NCI-H2196 (cell line): Measurements from ENCODE around the gene GDF7.
"Not testable (repeated sequence)": the region's sequence is repeated elsewhere in the genome, so short reads cannot be mapped to it uniquely, and the experiment has no call there.

Source experiments
- DNase-seq: peaks from one replicate; lab custom pipeline; 2025; ENCODE audit not compliant: unreplicated experiment; lab: John Stamatoyannopoulos, UW

GDF7 gene

DNA sequence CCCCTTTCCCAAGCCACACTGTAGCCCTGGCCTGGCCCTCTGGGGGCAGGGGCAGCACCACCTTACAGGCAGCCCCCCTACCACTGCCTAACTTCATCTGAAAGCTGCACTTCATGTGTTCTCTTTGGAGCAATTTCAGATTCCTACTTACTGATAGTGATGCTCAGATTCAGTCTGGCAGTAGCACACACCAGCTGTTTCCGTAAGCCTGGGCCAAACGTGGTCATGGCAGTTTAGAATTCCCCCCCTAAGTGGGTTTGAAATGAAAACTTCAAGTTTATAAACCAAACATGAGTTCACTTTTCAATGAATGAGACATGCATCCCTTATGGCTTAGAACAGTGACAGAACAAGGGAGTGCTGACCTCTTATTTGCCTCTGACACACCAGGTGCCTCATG lies 29.4 kb downstream of the GDF7 start:
- no peak for DNase-seq

DNA sequence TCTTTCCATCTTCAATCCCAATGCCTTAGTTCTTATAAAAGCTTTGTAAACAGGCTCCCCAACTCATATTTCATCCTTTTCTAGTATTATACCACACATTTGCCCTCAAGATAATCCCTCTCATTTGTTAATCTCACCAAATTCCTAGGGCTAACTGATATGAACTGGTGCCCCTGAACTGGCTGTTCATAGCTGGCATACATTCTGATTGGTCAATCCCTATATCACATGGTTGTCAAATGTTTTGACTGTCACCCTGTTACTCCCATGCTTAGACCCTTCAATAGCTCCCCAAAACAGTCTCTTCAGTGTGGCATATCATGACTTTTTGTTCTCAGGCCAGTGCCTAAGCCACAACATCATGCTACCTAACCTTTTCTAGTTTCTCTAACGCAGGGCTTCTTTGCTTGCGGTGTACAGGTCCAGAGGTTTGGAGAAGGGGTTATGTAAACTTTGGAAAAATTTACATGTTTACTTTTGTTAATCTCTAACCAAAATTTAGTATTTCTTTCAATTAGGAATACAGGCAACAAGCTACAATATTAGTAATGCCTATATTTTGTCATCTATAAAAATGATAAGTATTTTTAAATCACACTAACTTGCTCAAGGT lies 30.5 kb downstream of the GDF7 start:
- DNase-seq: no peak

DNA sequence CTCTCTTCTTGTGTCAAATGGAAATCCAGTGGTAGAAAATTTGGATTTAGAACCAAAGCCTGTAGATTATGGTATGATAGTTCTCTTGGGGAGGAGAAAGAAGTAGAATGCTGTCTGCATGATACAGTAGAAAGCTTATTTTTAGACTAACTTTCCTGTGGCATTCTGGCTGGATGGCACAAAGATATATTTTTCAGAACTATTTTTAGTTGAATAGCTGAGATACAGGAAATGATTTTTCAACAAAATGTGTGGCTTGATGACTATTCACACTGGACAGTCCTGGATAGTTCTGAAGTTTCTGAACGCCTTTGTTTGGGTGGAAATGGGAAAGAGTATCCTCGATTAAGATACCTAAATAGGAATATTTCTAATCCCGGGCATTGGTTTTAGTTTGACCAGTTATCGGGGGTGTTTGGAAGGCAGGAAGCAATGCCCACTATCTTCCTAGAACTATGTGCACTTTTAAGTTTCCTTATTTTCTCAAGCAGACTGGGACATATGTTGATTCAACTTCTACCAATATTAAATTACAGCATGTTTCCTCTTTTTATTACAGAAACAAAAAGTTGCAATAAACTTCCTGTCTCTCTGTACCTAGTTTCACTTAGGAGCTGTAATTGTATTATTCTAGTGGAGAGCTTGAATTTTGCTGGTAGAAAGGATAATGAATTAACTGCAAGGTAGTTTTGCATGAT lies 32.1 kb downstream of the GDF7 start:
- no peak for DNase-seq

DNA sequence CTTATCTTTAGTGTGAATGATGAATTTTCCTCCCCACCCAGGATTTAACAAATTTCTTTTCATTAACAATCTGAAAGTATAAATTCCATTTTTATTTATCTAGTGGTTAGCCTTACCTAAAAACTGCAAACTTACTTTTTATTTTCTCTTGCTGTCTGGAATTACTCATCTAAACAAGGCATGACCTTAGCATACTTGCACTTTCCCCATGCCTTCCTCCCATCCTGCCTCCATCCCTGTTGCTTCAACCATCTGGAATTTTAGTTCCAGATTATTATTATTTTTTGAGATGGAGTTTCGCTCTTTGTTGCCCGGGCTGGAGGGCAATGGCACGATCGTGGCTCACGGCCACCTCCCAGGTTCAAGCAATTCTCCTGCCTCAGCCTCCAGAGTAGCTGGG lies 35.6 kb downstream of the GDF7 start:
- no peak for DNase-seq

DNA sequence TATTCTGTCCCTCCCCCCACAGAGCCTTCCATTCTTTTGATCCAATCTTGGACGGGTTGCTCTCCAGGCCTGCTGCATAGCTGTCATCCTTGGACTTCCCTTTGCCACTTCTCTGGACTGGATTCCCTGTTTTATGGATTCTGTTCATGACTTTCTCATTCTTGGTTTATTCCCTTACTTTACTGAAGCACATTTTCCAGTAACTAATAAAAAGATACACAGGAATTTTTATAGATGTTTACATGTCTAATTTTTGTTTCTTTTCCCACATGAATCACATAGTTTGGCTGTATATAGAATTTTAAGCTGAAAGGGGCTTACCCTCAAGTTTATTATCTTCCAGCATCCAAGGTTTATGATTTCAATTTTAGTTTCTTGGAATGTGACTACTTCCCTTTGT lies 37.9 kb downstream of the GDF7 start:
- no peak for DNase-seq

DNA sequence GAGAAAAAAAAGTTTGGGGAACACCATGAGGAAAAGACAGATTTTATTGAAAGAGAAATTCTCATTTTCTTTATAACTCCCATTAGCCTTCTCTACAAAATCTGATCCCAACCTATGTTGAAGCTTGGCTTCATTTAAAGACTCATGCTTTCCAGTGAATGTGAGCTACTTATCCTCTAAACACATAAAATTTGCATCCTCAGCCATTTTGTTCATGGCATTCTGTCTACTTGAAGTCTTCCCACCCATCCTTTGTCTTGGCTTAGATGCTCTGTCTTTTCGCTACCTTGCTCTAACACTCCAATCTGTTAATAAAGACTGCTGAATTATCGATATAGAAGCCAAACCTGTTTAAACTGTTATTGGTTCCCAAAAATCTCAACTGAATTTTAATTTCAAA lies 39.3 kb downstream of the GDF7 start:
- DNase-seq: no peak

DNA sequence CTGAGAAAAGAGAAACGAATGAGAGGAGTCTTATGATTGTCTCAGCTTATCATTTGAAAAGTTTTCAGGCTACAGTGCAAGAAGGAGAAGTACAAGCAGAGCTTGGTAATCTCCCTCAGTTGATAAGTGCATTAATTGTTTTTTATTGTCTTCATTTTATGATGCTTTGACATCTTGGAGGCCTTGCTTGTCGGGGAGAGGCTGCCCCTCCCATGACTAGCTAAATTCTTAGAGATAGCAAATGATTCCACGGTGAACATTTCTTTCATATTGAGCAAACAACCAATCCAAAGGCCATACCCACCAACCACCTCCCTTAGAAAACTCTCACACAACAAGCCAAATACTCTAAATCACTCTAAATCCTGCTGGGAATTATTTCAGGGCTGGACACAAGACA lies 39.8 kb downstream of the GDF7 start:
- DNase-seq: no peak

DNA sequence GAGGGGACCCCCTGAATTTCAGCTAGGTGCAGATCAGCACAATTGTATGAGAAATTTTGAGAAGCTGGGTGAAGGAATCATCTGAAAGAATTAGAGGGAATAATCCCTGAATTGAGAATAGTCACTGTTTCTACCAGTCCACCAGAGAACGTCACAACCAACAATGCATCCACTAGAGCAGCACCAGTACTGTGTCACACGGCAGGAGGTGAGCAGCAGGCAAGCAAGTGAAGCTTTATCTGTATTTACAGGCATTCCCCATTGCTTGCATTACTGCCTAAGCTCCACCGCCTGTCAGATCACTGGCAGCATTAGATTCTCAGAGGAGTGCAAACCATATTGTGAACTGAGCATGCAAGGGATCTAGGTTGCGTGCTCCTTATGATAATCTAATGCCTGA lies 40.7 kb downstream of the GDF7 start:
- no peak for DNase-seq

DNA sequence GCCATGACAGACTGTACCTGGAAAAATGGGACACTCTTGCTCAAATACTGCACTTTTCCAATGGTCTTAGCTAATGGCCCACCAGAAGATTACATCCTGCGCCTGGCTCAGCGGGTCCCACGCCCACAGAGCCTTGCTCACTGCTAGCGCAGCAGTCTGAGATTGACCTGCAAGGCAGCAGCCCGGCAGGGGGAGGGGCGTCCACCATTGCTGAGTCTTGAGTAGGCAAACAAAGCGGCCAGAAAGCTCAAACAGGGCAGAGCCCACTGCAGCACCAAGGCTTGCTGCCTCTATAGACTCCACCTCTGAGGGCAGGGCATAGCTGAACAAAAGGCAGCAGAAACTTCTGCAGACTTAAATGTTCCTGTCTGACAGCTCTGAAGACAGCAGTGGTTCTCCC lies 44.7 kb downstream of the GDF7 start:
- not testable (repeated sequence) for DNase-seq

DNA sequence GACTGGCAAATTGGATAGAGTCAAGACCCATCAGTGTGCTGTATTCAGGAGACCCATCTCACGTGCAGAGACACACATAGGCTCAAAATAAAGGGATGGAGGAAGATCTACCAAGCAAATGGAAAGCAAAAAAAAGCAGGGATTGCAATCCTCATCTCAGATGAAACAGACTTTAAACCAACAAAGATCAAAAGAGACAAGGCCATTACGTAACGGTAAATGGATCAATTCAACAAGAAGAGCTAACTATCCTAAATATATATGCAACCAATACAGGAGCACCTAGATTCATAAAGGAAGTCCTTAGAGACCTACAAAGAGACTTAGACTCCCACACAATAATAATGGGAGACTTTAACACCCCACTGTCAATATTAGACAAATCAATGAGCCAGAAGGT lies 46.6 kb downstream of the GDF7 start:
- DNase-seq: not testable (repeated sequence)

DNA sequence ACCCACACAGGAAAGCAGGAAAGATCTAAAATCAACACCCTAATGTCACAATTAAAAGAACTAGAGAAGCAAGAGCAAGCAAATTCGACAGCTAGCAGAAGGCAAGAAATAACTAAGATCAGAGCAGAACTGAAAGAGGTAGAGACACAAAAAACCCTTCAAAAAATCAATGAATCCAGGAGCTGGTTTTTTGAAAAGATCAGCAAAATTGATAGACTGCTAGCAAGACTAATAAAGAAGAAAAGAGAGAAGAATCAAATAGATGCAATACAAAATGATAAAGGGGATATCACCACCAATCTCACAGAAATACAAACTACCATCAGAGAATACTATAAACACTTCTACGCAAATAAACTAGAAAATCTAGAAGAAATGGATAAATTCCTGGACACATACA lies 47.5 kb downstream of the GDF7 start:
- DNase-seq: not testable (repeated sequence)

DNA sequence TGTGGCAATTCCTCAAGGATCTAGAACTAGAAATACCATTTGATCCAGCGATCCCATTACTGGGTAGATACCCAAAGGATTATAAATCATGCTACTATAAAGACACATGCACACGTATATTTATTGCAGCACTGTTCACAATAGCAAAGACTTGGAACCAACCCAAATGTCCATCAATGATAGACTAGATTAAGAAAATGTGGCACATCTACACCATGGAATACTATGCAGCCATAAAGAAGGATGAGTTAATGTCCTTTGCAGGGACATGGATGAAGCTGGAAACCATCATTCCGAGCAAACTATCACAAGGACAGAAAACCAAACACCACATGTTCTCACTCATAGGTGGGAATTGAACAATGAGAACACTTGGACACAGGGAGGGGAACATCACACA lies 49.2 kb downstream of the GDF7 start:
- DNase-seq: not testable (repeated sequence)

DNA sequence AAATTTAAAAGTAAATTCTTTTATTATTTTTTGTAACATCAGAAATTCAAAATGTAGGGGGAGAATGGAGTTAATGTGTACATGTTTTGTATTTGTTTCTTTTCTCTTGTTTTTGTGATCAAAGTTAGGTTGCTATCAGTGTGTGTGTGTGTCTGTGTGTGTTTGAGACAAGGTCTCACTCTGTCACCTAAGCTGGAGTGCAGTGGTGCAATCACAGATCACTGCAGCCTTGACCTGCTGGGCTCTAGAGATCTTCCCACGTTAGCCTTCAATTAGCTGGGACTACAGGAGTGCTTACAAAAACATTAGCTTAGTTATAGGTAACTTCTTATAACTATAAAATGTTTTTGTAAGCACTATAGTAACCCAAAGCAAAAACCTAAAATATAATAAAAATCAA lies 50.7 kb downstream of the GDF7 start:
- no peak for DNase-seq

DNA sequence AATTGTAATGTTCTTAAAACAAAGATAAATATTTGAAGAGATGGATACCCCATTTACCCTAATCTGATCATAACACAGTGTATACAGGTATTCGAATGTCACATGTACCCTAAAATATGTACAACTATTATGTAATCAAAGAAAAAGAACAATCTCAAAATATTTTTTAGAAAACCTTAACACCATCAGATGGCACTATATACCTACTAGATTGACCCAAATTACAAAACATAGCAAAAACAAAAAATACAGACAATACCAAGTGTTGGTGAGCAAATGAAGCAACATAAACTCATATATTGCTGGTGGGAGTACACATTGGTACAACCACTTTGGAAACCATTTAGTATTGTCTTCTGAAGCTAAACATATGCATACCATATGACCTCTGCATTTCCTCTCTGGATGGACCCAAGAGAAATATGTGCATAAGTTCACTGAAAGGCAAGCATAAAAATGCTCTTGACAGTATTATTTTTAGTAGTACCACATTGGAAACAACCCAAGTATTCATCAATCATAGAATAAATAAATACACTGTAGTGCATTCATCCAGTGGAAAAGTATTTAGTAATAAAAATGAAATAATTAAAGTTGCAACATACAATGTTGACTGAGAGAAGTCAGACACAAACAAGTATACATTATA lies 55.8 kb downstream of the GDF7 start:
- no peak for DNase-seq

DNA sequence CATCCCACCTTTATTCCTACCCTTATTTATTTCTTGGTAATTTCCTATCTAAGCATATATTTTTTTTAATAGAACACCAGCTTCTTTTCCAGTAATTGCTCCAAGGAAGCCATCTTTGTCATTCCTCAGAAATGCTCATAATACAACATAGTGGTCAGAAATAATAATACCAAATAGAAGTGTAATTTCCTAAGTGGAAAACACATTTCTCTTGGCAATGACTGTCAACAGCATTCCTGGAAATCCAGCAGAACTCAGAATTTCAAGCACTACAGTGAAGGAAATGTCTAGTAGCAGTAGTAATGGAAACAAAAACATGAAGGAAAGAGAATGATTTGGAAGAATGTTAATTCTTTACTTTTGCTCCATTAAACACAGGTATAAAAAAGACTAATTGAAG lies 56.6 kb downstream of the GDF7 start:
- DNase-seq: no peak

DNA sequence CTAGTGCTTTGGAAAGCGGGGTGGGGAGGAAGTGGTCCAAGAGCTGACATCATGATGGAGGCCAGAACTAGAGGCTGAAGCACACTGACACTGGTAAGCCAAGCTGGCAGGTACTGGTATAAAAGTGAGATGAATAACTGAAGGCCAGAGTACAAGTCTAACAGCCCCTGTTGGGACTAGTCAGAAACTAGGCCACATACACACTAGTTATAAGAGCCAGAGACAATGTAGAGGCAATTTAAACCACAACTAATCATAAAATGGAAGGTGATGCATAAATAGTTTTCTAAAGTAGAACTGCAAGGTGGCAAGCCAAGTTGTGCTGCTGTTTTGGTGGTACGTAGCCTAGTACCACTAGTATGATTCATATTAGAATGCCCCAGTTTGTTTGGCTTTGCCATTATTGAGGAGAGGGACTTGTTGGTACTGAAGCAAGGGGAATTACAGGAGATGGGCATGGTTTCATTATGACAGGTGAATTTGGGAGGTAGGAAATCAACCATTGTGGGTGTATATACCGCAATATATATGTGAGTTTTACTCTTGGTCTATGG lies 57.6 kb downstream of the GDF7 start:
- DNase-seq: no peak

DNA sequence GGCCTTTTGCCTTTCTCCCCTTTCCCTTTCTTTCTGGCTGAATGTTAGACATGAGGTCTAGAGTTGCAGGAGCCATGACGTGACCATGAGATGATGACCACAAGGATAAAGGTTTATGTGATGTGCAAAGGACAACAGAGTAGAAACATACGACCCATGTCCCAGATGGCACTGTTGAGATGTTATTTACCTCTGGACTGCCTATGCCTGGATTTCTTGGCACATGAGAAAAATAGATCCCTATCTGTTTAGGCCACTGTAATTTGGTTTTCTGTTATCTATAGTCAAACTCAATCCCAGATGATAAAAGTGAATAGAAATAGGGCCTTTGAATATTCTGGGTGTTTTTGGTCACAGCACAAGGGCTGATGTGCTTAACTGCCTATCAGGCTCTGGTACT lies 58.8 kb downstream of the GDF7 start:
- DNase-seq: no peak

DNA sequence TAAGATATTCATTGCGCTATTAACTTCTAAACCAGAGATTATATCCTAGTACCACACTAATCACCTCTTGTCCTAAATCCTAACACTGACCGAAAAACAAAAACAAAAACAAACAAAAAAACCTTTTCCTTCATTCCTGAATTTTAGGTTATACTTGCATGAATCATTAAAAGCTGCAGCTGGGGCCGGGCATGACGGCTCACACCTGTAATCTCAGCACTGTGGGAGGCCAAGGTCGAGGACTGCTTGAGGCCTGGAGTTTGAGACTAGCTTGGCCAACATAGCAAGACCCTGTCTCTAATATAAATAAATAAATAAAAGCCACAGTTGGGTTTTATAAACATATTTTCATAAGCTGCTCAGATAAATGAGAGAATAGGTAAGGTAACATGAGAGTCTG lies 60.0 kb downstream of the GDF7 start:
- DNase-seq: no peak

DNA sequence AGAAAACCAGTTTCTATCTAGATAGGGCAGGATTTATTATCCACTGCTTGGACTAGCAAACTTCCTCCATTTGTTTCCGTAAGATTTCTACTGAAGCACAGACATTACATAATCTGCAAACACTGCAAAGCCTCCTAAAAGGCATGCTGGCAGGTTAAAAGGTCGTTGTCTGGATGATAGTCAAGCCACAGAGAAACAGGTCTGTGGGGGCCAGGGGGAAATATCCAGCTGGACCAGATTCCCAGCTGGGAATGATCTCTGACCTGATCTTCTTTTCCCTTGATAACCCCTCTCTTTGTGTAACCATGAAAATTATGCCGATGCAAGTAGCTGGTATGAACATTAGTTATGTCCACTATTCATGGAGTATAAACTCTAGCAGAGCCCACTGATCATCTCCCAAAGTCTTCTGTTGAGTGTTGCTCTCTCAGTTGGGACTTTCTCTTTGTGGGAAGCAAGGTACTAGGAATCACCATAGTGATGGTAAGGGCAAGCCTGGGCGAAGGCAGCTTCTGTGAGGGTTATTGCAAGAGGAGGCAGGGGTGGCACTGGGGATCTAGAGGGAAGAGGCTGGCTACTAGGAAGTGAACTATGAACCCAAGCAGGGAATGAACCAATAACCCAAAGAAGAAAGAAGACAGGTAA lies 61.3 kb downstream of the GDF7 start:
- no peak for DNase-seq
